ENCODE data around the gene GRID2.

Gene GRID2

GRCh38 chr4:93475730-93476129, 1172.0 kb downstream of the GRID2 start:
- Mint-ChIP-seq H3K27ac (no peak overlapping the region), H3K9me3 (no peaks in the 10 kb centered on the region), H3K27me3 (no peaks in the 10 kb centered on the region), H3K36me3 (no peaks in the 10 kb centered on the region), H3K4me1 (no peaks in the 10 kb centered on the region), H3K4me3 (no peak overlapping the region)
- ATAC-seq: no peak

- Mint-ChIP-seq H3K27ac (no peak overlapping the region), H3K9me3 (no peaks in the 10 kb centered on the region), H3K4me3 (no peak overlapping the region), H3K36me3 (no peaks in the 10 kb centered on the region), H3K27me3 (no peaks in the 10 kb centered on the region), H3K4me1 (no peaks in the 10 kb centered on the region)
- no peak for ATAC-seq
Measured at GRCh38 chr4:93478805-93479204, 1175.0 kb downstream of the GRID2 start.

- H3K9me3 Mint-ChIP-seq: no peaks in the 10 kb centered on the region
- no peaks in the 10 kb centered on the region for H3K27me3 Mint-ChIP-seq
- H3K36me3 Mint-ChIP-seq: no peaks in the 10 kb centered on the region
- H3K4me1 Mint-ChIP-seq: no peaks in the 10 kb centered on the region
- peak; percentile 12 for ATAC-seq
- no peak overlapping the region for H3K27ac Mint-ChIP-seq
- H3K4me3 Mint-ChIP-seq: no peak overlapping the region
Measured at GRCh38 chr4:93480452-93480851, 1176.7 kb downstream of the GRID2 start.

GRCh38 chr4:93495346-93495745, 1191.6 kb downstream of the GRID2 start:
- Mint-ChIP-seq H3K4me1 (no peaks in the 10 kb centered on the region), H3K27me3 (no peaks in the 10 kb centered on the region), H3K4me3 (no peak overlapping the region), H3K36me3 (no peaks in the 10 kb centered on the region), H3K9me3 (peaks cover 11% of the 10 kb centered on the region), H3K27ac (no peak overlapping the region)
- no peak for ATAC-seq

- ATAC-seq: no peak
- H3K4me1 Mint-ChIP-seq: no peaks in the 10 kb centered on the region
- H3K36me3 Mint-ChIP-seq: no peaks in the 10 kb centered on the region
- no peak overlapping the region for H3K4me3 Mint-ChIP-seq
- peaks cover 6% of the 10 kb centered on the region for H3K9me3 Mint-ChIP-seq
- no peaks in the 10 kb centered on the region for H3K27me3 Mint-ChIP-seq
- no peak overlapping the region for H3K27ac Mint-ChIP-seq
Measured at GRCh38 chr4:93501244-93501643, 1197.5 kb downstream of the GRID2 start.

- Mint-ChIP-seq H3K4me1 (no peaks in the 10 kb centered on the region), H3K9me3 (peaks cover 6% of the 10 kb centered on the region), H3K36me3 (no peaks in the 10 kb centered on the region), H3K27me3 (no peaks in the 10 kb centered on the region), H3K27ac (no peak overlapping the region), H3K4me3 (no peak overlapping the region)
- no peak for ATAC-seq
Measured at GRCh38 chr4:93501946-93502345, 1198.2 kb downstream of the GRID2 start.

- no peak overlapping the region for H3K4me3 Mint-ChIP-seq
- no peaks in the 10 kb centered on the region for H3K36me3 Mint-ChIP-seq
- H3K27ac Mint-ChIP-seq: no peak overlapping the region
- no peaks in the 10 kb centered on the region for H3K4me1 Mint-ChIP-seq
- no peaks in the 10 kb centered on the region for H3K27me3 Mint-ChIP-seq
- H3K9me3 Mint-ChIP-seq: peaks cover 6% of the 10 kb centered on the region
- no peak for ATAC-seq
Measured at GRCh38 chr4:93502991-93503390, 1199.2 kb downstream of the GRID2 start.

- H3K9me3 Mint-ChIP-seq: peaks cover 2% of the 10 kb centered on the region
- no peaks in the 10 kb centered on the region for H3K27me3 Mint-ChIP-seq
- H3K4me1 Mint-ChIP-seq: no peaks in the 10 kb centered on the region
- no peak overlapping the region for H3K27ac Mint-ChIP-seq
- no peak overlapping the region for H3K4me3 Mint-ChIP-seq
- no peak for ATAC-seq
- no peaks in the 10 kb centered on the region for H3K36me3 Mint-ChIP-seq
Measured at GRCh38 chr4:93513851-93514250, 1210.1 kb downstream of the GRID2 start.

- no peaks in the 10 kb centered on the region for H3K27me3 Mint-ChIP-seq
- no peak for ATAC-seq
- H3K36me3 Mint-ChIP-seq: no peaks in the 10 kb centered on the region
- H3K4me1 Mint-ChIP-seq: no peaks in the 10 kb centered on the region
- H3K4me3 Mint-ChIP-seq: no peak overlapping the region
- H3K9me3 Mint-ChIP-seq: peaks cover 2% of the 10 kb centered on the region
- no peak overlapping the region for H3K27ac Mint-ChIP-seq
Measured at GRCh38 chr4:93515208-93515607, 1211.4 kb downstream of the GRID2 start.

GRCh38 chr4:93529692-93530372, 1226.1 kb downstream of the GRID2 start:
- Mint-ChIP-seq H3K9me3 (peaks cover 4% of the 10 kb centered on the region), H3K4me1 (no peaks in the 10 kb centered on the region), H3K36me3 (no peaks in the 10 kb centered on the region), H3K27me3 (no peaks in the 10 kb centered on the region), H3K27ac (no peak overlapping the region), H3K4me3 (no peak overlapping the region)
- ATAC-seq: no peak

- no peaks in the 10 kb centered on the region for H3K27me3 Mint-ChIP-seq
- H3K27ac Mint-ChIP-seq: no peak overlapping the region
- ATAC-seq: no peak
- H3K9me3 Mint-ChIP-seq: peaks cover 8% of the 10 kb centered on the region
- H3K4me1 Mint-ChIP-seq: no peaks in the 10 kb centered on the region
- H3K4me3 Mint-ChIP-seq: no peak overlapping the region
- no peaks in the 10 kb centered on the region for H3K36me3 Mint-ChIP-seq
Measured at GRCh38 chr4:93532234-93532633, 1228.5 kb downstream of the GRID2 start.

- Mint-ChIP-seq H3K36me3 (no peaks in the 10 kb centered on the region), H3K4me1 (no peaks in the 10 kb centered on the region), H3K4me3 (no peak overlapping the region), H3K27ac (no peak overlapping the region), H3K9me3 (no peaks in the 10 kb centered on the region), H3K27me3 (no peaks in the 10 kb centered on the region)
- ATAC-seq: no peak
Measured at GRCh38 chr4:93540562-93540961, 1236.8 kb downstream of the GRID2 start.

- H3K36me3 Mint-ChIP-seq: no peaks in the 10 kb centered on the region
- ATAC-seq: no peak
- peaks cover 6% of the 10 kb centered on the region for H3K9me3 Mint-ChIP-seq
- no peaks in the 10 kb centered on the region for H3K27me3 Mint-ChIP-seq
- H3K27ac Mint-ChIP-seq: no peak overlapping the region
- H3K4me1 Mint-ChIP-seq: no peaks in the 10 kb centered on the region
- H3K4me3 Mint-ChIP-seq: no peak overlapping the region
Measured at GRCh38 chr4:93561842-93562241, 1258.1 kb downstream of the GRID2 start.

GRCh38 chr4:93568758-93569157, 1265.0 kb downstream of the GRID2 start:
- Mint-ChIP-seq H3K27ac (no peak overlapping the region), H3K4me1 (no peaks in the 10 kb centered on the region), H3K27me3 (no peaks in the 10 kb centered on the region), H3K9me3 (no peaks in the 10 kb centered on the region), H3K36me3 (no peaks in the 10 kb centered on the region), H3K4me3 (no peak overlapping the region)
- ATAC-seq: no peak

- Mint-ChIP-seq H3K4me1 (no peaks in the 10 kb centered on the region), H3K9me3 (no peaks in the 10 kb centered on the region), H3K27ac (no peak overlapping the region), H3K4me3 (no peak overlapping the region), H3K36me3 (no peaks in the 10 kb centered on the region), H3K27me3 (no peaks in the 10 kb centered on the region)
- ATAC-seq: no peak
Measured at GRCh38 chr4:93573285-93573684, 1269.5 kb downstream of the GRID2 start.

- no peak overlapping the region for H3K27ac Mint-ChIP-seq
- no peaks in the 10 kb centered on the region for H3K27me3 Mint-ChIP-seq
- H3K9me3 Mint-ChIP-seq: peaks cover 2% of the 10 kb centered on the region
- H3K4me3 Mint-ChIP-seq: no peak overlapping the region
- ATAC-seq: no peak
- no peaks in the 10 kb centered on the region for H3K4me1 Mint-ChIP-seq
- no peaks in the 10 kb centered on the region for H3K36me3 Mint-ChIP-seq
Measured at GRCh38 chr4:93578942-93579341, 1275.2 kb downstream of the GRID2 start.

GRCh38 chr4:93605163-93605562, 1301.4 kb downstream of the GRID2 start:
- ATAC-seq: no peak
- Mint-ChIP-seq H3K27me3 (no peaks in the 10 kb centered on the region), H3K27ac (no peak overlapping the region), H3K4me3 (no peak overlapping the region), H3K4me1 (no peaks in the 10 kb centered on the region), H3K36me3 (no peaks in the 10 kb centered on the region), H3K9me3 (peaks cover 6% of the 10 kb centered on the region)

All from stimulated activated memory B cell treated with anti-CD40 and anti-IgM and Interleukin-4, amounts not matched to agents 10 μg/mL and 1 μg/mL and 100 μg/mL, for 72 hours (primary cell).